GM18909 (cell line): ENCODE data around the gene GPRASP3.

Experiments
- ATAC-seq: cut with Tn5 transposase; IDR thresholded peaks from one replicate; pipeline ENCODE4 v1.9.1; 2021; ENCODE audit warnings: mild to moderate bottlenecking; ENCODE audit not compliant: unreplicated experiment, poor library complexity

GPRASP3 gene

DNA sequence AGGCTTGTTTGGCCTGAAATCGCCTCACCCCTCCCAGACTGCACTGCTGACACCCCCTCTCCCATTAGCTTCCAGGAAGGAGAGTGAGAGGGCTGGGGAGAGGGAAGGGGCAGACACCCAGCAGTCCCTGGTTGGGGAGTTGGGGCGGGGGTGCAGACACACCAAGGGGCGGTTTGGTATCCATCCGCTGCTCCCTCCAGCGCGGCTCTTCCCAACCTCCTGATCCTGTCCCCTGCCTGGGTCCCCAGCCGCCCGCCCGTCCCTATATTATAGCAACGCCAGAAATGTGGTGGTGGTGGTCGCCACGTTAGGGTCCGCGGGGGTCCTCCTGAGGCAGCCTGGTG is 24.9 kb downstream of the GPRASP3 start:
- ATAC-seq = no peak

DNA sequence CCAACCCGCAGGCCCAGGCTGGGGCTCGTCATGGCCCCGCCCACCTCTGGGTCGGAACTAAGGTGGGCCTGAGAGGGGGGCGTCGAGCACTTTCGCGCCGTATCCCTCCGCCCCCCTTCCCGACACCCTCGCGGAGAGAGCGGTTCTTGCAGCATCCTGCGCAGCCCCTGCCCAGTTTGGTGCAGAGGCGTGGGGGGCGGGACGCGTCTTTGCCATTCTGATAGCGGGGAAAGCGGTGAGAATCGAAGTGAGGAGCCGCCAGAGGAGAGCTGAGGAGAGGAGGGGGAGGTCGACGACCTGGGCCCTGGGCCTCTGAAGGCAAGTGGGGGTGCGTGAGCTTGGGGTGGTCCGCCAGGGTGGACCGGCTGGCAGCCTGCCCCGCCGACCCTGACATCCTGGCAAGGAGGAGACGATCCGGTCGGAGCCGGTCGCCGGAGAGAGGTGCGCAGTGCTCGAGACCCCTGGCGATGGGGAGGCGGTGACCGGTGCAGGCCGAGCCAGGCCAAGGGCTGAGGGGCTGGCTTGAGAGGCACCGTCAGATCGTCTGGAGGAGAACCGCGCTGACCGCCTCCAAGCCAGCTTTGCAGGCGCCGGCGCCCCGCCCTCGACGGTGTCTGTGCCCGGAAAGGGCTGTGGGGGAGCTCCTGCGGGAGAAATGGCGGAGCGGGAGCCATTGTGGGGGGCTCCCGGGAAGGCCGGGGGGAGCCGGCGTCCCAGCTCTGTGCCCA is 25.5 kb downstream of the GPRASP3 start:
- ATAC-seq = peak; percentile 74

DNA sequence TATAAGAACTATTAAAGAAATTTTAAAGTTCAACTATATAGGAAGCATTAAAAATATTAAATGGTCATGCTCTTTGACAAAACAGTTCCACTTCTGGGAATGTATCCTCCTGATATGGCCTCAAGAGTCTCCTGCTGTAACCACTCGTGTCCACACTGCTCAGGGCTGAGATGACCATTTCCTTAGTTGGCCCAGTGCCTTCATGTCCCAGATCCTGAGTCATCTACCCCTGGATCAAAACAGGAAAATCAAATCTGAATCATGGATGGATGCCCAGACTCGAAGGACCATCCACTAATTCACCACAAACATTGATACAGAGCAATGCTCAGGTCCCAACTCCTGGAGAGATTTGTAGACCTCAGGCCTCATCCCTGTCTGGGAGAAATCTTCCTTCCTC is 44.7 kb downstream of the GPRASP3 start:
- no peak for ATAC-seq

DNA sequence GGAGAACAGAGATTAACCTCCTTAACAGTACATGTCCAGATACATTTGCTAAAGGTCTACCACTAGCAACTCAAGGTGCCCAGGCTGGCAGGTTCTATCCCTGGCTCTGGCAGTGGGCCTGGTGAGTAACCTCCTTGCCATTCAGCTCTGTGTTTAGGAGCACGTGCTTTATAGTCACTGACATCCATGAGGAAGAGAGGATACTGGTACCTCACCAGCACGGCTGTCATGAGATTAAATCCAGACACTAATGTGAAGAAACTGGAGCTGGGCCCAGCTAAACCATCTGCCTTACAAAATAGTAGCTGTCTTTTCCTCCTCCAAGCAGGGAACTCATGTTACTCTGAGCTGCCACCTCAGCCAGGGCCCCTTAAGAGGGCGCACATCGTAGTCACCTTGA is 45.3 kb downstream of the GPRASP3 start:
- ATAC-seq = no peak

DNA sequence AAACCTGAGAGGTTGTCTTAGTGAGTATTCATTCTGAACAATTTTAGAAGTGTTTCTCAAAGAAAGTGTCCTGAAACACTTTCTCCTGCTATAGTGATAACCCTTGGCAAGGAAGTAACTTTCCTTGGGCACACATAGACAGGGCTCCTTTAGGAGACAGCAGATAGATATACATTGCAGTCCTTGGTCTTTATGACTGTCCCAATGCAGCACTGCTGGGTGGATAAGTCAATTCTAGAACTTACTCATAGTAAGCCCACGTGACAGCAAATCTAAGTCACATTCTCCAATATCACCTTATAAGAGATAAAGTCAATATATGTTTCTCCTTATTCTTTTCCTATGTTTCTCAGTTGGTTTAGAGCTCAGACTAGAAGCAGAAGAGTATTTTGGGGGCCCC is 46.7 kb downstream of the GPRASP3 start:
- no peak for ATAC-seq

GRCh38 chrX:102768987-102769761 is 48.6 kb downstream of the GPRASP3 start:
- peak; percentile 93 for ATAC-seq
